ENCODE measurements around the gene CAB39L.

DNA sequence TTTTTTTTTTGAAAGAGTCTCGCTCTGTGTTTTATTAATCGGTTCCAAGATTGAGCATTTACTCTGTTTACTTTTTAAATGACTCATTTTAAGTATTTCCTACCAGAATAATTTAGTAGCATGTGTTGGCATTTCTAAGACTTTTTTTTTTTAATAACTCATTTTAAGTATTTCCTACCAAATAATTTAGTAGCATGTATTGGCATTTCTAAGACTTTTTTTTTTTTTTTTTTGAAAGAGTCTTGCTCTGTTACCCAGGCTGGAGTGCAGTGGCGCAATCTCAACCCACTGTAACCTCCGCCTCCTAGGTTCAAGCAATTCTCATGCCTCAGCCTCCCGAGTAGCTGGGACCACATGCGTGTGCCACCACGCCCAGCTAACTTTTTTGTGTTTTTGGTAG is 13.4 kb upstream of the CAB39L start:
- TF ChIP-seq, protein P1, sequence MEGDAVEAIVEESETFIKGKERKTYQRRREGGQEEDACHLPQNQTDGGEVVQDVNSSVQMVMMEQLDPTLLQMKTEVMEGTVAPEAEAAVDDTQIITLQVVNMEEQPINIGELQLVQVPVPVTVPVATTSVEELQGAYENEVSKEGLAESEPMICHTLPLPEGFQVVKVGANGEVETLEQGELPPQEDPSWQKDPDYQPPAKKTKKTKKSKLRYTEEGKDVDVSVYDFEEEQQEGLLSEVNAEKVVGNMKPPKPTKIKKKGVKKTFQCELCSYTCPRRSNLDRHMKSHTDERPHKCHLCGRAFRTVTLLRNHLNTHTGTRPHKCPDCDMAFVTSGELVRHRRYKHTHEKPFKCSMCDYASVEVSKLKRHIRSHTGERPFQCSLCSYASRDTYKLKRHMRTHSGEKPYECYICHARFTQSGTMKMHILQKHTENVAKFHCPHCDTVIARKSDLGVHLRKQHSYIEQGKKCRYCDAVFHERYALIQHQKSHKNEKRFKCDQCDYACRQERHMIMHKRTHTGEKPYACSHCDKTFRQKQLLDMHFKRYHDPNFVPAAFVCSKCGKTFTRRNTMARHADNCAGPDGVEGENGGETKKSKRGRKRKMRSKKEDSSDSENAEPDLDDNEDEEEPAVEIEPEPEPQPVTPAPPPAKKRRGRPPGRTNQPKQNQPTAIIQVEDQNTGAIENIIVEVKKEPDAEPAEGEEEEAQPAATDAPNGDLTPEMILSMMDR (IDR thresholded peaks at IDR 0.05): no peak
- TF ChIP-seq POLR2A (IDR thresholded peaks at IDR 0.05) (no peak), EP300 (IDR thresholded peaks at IDR 0.05) (no peak)
